K562 (cell line): ENCODE data around the gene CLEC18B.

ENCODE experiments used
- MTA3 ChIP-seq: fragments of 450-650 bp; formaldehyde crosslinking; IDR thresholded peaks from 2 replicates; pipeline ENCODE4 v1.6.1; 2017; ENCODE audit warnings: mild to moderate bottlenecking, borderline replicate concordance
- TF ChIP-seq, protein P1 (sequence below), 3 experiments: IDR thresholded peaks in 2 of 3; conservative IDR thresholded peaks in 1 of 3; 2 replicates each; pipeline ENCODE4 v1.5.1; 2011 to 2012; ENCODE audit warnings: low read length in 3 of 3, mild to moderate bottlenecking in 3 of 3, control low read depth in 2 of 3, improper control_type of control experiment in 1 of 3, inconsistent platforms in 1 of 3, low read depth in 1 of 3, mixed read lengths in 1 of 3, moderate library complexity in 1 of 3; ENCODE audit not compliant: insufficient read depth in 2 of 3

DNA sequence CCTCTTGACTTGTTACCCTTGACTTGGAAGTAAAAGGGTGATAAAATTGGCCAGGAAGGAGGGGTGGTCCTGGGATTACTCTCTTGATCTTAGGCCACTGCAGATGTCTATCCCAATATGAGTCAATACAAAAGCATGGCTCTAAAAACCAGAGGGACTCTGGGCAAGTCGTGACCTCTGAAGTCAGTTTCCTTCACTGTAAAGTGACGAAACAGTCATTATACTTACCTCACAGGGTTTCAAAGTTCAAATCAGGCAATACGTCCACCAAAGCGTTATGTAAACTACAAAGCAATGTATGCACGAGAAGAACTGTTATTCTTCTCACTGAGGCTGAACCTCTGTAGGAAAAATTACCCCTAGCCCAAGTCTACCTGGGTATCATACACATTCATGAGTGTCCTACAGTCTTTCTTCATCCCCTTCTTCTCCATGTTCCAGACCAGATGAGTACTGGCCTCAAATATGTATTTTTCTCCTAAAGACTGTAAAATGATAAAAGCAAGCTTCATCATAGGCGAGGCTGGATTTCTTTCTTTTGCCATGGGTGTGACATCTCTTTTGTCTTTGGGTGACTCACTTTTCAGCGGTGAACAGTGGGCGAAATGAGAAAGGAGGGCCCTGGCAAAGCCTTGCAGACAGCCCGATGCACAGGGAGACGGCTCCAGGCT, 34.5 kb upstream of the CLEC18B start:
- no peak for TF ChIP-seq MTA3
- TF ChIP-seq, protein P1, sequence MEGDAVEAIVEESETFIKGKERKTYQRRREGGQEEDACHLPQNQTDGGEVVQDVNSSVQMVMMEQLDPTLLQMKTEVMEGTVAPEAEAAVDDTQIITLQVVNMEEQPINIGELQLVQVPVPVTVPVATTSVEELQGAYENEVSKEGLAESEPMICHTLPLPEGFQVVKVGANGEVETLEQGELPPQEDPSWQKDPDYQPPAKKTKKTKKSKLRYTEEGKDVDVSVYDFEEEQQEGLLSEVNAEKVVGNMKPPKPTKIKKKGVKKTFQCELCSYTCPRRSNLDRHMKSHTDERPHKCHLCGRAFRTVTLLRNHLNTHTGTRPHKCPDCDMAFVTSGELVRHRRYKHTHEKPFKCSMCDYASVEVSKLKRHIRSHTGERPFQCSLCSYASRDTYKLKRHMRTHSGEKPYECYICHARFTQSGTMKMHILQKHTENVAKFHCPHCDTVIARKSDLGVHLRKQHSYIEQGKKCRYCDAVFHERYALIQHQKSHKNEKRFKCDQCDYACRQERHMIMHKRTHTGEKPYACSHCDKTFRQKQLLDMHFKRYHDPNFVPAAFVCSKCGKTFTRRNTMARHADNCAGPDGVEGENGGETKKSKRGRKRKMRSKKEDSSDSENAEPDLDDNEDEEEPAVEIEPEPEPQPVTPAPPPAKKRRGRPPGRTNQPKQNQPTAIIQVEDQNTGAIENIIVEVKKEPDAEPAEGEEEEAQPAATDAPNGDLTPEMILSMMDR (IDR thresholded peaks at IDR 0.05 in 2 of 3, conservative IDR thresholded peaks at IDR 0.05 in 1 of 3; ENCODE audit: insufficient read depth in 2 of 3, low read depth in 1 of 3, low read length in 3 of 3): no peak
